IPS DF 4.7 (cell line): ENCODE results near the gene CYTL1.
"Not testable (repeated sequence)": the region's sequence is repeated elsewhere in the genome, so short reads cannot be mapped to it uniquely, and the experiment has no call there.

Experiments used
- DNase-seq: peaks from one replicate; pipeline ENCODE4 v3.0.0-alpha.2; 2013; ENCODE audit warnings: low spot score; ENCODE audit errors: extremely low read depth

The CYTL1 gene

DNA sequence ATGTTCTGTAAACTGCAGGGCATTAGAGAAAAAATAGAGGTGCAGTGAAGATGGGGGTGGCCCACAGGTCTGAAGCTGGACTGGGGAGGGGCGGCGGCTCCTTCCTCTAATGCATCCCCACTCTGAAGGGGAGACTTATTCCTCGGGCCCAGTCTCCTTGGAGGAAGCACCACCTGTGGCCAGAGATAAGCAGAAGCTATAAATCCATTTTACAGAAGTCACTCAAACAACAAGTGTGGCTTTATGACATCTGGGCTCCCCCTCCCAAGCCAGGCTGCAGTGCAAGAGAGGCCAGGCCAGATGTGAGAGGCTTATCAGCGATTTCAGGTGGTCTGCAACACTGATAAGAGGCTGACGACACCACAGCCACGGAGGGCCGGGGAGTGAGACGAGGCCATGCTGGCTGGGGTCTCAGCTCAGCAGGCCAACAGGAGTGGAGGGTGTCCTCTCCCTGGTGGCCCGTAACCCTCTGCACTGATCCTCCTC, 15.8 kb downstream of the CYTL1 start:
- DNase-seq = no peak

DNA sequence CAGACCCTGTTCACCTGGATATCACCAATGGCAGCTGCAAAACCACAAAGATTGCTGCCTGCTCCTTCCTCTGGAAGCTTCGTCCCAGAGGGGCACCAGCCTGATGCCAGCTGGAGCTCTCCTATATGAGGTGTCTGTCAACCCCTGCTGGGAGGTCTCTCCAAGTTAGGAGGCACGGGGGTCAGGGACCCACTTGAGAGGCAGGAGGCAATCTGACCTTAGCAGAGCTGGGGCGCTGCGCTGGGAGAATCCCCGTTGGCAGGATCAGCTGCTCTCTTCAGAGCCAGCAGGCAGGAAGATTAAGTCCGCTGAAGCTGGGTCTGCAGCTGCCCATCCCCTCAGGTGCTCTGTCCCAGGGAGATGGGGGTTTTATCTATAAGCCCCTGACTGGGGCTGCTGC, 17.6 kb downstream of the CYTL1 start:
- not testable (repeated sequence) for DNase-seq

DNA sequence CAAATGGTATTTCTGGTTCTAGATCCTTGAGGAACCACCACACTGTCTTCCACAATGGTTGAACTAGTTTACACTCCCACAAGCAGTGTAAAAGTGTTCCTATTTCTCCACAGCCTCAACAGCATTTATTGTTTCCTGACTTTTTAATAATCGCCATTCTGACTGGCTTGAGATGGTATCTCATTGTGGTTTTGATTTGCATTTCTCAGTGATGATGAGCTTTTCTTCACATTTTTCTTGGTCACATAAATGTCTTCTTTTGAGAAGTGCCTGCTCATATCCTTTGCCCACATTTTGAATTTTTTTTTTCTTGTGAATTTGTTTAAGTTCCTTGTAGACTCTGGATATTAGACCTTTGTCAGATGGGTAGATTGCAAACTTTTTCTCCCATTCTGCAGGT, 22.3 kb downstream of the CYTL1 start:
- DNase-seq = not testable (repeated sequence)

DNA sequence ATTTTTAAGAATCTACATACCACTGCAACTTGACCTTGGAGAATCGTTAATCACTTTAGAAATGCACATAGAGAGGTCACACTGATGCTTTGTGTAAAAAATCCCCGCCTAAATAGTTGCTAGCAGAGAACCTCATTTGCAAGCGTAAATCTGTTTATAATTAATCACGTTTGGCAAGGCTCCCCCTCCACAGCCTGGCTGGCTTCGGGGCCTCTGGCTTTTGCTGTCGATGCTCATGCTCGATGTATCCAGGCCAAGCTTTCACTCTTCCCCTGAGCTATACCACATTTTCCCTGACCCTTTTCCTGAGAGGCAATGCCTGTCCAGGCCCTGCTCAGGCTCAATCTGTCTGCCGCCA, 23.4 kb downstream of the CYTL1 start:
- no peak for DNase-seq

DNA sequence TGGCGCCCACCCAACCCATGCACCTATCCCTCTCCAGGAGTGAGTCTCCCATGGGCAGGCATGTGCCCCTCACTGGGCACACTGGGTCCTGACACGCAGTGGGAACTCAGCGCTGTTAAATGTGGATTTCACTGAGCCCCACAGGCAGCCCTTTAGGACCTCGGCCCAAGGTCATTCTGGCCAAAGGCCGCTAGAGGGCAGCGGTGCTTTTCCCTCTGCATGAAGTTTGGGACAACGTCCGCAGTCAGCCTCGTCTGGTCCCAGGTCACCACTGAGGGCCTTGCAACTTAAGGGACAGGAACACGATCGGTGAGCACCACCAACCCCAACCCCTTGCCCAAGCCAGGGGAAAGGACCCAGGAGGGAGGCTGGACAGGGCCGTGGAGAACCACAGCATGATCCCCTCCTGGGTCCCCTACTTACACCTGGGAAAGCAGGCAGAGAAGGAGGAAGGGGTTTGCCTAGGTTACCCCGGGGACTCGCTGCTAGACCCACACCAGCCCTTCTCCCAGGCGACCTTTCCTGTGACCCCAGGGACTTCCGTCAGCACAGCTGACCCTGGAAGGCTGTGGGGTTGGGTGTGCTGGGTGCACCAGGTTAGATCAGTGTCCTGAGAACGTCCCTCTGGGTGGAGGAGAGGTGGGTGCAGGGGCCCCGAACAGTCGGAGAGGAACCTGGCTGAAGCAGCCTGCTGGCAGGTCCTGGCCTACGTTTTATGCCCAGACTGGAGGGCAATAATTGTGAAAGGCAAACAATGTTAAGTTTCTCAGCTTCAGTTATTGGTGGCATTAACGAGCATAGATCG, 24.0 kb downstream of the CYTL1 start:
- peak; percentile 53 for DNase-seq

DNA sequence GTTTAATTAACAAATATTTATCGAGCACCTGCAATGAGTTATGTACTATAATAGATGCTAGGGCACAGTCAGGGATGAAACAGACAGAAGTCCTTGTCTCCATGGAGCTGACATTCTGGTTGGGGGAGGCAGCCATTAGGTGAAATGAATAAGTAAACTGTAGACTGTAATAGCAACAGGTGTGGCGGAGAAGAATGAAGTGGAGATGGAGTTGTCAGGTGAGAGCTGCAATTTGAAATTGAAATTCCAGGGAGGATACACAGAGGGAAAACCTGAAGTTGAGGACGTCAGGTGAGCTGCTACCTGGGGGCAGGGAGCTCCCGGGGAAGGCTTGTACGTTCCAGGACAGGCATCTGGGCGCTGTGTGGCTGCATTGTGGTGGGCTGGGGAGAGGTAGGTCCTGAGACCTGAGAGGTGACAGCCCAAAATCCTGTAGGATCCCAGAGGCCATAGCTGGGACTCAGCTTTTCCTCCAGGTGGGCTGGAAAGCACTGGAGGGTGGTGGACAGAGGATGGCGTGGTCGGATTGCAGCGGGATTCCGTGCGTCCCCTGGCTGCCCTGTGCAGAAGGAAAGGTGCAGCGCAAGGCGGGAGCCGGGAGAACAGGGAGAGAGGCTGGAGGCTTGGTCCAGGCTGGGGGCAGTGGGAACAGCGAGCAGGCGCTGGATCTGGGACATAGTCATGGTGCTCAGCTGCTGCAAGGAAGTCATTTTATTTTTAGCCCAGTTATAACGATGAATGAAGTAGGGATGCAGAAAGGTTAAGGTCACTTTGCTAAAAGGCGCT, 24.8 kb downstream of the CYTL1 start:
- no peak for DNase-seq

DNA sequence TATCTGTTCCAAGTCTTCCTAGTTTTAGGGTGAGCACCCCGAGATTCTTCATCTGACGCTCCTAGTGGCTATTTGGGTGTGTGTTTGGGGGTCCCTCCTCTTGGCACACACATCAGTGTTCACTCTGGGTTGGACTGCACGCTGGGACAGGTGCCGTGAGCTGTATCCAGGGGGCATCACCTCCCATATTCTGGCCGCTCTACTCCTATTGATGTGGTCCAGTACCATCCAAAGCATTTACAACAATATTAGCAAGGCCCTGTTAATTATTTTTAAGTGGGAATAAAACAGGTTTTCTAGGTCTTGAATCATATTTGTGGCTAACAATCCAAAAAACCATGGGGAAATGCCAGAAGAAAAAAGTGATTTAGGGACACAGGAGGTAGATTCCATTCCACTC, 26.4 kb downstream of the CYTL1 start:
- no peak for DNase-seq

DNA sequence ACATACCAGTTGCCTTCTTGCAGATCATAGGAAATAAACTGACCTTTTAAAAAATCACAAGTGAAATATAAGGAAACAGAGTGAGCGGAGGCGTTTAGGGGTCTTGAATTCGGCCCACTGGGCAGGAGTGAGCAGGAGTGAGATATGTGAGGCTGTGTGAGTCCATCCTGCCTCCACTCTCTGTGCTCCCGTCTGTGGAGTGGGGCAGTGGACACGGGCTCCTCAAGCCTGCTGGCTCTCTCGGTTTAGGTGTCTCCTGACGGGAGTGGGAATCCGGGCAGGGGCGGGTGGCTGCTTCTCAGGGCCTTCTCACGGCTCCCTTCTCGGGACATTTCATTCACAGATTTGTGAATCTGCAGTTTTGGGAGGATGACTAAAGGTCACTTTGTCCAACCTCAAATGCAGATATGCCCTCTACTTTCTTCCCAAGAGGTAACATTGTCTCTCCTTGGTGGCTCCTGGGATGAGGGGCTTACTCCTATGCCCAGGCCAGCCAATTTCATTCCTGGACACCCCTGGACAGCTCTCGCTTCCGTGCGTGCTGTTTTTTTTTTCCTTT, 27.6 kb downstream of the CYTL1 start:
- DNase-seq = no peak

DNA sequence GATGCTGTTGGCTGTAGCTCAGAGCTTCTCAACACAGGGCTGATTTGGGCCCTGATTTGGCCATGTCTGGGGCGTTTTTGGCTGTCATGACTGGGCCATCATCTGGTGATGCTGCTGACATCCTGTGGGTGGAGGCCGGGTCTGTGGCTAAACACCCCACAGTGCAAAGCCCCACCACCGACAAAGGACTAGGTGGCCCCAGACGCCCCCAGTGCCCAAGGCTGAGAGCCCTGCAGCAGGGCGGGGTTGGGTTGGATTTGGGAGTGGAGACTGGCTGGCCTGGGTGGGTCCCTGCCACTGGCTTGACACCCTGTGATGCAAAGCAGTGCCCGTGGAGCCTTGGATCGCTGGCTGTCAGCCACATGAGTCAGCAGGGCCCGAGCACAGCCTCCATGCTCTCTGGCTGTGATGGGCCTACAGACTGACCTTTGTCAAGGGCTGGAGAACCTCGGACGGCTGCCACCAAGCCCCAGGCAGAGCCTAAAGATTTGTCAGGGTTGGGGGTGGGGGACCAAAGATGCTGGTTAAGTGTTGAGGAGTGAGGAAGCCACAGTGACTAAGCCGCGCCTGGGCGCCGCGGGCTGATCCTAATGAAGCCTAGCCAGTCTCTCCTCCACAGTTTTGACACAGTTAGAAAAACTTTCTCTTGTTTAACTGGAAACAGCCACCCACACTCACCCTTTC, 28.3 kb downstream of the CYTL1 start:
- no peak for DNase-seq

DNA sequence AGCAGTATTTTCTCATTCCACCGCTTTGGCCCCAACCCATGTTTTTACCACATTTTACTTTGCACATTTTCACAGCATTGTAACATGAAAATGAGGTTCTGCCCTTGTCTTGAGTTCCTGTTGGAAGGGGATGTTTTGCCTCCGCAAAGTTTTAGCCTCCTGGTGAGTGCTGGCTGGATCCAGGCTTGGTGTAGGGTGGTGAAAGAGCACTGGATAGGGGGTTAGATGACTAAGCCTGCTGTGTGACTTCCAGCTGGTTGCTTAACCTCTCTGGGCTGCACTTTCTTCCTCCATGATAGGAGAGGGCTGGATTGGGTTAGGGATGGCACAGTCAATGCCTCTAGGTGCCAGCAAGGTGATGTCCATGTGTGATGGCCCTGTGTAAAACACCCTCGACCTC, 28.9 kb downstream of the CYTL1 start:
- DNase-seq = no peak

DNA sequence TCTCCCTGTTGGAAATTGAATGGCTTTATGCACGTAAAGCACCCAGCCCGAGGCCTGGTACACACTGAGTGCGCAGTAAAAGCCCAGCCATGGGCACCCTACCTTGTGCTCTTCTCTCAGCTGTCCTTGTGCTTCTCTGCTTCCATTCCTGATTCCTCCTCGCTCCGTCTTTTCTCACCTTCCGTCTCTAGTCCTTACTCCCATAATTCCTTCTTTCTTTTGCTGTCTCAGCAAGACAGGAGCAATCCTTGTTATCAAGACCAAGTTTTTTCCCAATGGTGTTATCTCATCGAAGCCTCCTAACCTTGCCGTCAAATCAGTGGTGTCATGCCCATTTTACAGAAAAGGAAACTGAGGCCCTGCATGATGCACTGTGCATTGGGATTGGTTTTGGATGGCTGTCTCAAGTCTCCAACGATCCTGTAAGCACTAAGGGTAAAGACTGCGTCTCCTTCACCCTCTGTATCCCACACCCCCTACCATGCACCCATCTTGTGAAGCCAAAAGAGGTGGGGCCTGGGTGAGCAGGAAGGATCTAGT, 30.1 kb downstream of the CYTL1 start:
- DNase-seq = no peak

DNA sequence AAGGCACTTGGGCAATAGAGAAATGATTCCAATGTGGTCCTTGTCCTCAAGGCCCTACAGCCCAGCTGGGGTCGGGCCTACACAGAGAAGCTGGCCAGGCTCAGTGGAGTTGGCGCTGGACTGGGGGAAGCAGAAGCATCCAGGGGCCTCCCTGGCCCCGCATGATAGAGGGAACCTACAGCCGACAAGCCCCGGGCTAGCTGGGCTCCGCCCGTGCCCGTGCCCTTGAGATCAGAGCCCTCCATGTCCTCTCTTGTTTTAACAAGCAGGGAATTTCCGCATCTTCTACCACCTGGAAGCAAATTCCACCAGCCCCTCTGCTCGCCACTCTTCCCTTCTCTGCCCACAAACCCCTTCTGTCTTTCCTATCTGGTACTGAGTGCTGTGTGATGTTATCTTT, 31.6 kb downstream of the CYTL1 start:
- DNase-seq = no peak

DNA sequence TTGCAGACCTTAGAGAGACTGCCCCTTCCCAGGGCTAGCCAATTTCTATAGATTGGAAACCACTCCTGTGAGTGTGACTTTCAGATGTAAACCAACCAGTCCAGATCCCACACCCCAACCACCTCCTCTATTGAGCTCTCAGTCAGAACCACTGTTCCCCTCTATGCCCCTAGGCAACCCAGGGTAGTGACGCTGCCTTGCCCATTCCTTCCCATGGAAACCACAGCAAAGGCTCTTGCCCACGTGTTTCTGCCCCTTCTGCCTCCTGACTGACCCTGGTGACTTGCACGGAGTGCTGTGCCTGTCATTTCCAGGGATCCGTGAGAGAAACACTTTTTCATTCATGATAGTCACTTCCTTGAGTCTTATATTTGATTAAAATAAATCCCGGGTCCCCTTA, 32.4 kb downstream of the CYTL1 start:
- no peak for DNase-seq

DNA sequence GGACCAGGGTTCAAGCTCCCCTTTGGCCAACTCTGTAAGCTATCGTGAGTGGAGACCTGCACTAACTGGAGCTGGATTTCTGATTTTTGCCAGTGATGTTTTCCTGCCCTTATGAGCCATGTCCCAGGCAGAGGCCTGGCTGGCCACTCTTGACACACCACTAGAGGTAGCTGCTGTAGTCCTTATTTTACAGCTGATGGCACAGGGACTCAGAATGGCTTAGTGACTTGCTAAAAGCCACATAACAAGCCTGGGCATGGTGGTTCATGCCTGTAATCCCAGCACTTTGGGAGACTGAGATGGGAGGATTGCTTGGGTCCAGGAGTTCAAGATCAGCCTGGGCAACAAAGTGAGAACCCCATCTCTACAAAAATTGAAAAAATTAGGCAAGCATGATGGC, 33.4 kb downstream of the CYTL1 start:
- DNase-seq = no peak

DNA sequence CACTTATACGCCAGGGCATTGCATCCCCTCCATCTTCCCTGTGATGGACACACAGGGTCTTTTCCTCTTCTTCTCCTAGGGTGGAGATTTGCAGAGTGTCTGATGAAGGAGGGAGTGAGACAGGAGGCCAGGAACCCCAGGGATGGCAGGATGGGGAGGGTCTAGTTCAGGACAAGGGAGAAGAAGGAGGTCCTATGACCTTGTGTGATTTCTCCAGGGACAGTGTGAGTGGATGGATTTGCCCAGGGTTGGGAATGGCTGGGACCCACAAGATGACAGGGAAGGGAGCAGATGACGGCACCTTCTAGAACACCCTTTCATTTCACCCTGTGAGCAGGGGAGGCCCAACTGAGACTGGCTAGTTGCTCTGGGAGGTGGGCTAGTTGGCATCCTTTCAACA, 34.2 kb downstream of the CYTL1 start:
- DNase-seq = no peak

DNA sequence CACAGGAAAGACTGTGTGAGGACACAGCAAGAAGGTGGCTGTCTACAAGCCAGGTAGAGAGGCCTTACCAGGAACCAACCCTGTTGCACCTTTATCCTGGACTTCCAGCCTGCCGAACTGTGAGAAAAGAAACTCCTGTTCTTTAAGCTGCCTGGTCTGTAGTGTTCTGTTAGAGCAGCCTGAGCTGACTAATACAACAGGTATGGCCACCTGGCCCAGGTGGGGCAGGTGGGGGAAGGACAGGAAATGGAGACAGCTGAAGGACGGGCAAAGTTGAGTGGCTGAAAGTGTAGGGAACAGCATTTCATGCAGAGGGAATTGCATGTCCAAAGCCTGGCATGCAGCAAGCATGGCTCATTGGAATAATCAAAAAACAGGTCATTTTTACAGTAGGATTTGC, 35.1 kb downstream of the CYTL1 start:
- DNase-seq = no peak

DNA sequence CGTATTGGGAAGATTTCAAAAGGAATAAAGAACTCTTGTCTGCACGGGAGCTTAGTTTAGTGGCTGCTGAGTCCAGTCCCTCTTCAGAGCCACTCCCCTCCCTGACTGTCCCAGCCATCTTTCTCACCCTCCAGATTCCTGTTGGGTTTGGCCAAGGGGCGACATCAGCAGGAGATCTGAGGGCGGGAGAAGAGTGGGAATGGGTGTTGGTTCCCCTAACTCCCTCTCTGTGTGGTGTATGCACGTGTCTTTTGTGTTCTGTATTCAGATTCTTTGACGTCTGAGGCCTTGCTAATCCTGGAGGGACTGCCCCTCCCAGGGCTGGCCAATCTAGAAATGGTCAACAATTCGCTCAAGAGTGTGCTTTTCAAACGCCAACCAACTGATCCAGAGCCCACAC, 37.4 kb downstream of the CYTL1 start:
- no peak for DNase-seq

DNA sequence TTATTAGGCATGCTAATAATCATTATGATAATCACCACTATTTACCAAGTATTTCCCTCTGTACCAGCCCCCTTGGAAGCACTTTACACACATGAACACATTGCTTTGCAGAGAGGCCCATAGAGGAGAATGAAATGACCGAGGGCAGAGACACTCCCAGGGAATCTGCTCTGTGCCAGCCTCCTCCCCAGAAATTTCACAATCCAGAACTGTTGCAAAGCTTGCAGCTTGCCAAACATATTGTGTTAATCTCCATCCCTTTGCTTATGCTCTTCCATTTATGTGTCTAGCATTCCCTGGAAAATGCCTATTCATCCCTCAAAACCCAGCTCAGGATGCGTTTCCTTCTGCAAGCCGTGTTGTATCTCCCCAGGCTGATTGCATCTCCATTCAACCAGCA, 37.8 kb downstream of the CYTL1 start:
- DNase-seq = no peak

DNA sequence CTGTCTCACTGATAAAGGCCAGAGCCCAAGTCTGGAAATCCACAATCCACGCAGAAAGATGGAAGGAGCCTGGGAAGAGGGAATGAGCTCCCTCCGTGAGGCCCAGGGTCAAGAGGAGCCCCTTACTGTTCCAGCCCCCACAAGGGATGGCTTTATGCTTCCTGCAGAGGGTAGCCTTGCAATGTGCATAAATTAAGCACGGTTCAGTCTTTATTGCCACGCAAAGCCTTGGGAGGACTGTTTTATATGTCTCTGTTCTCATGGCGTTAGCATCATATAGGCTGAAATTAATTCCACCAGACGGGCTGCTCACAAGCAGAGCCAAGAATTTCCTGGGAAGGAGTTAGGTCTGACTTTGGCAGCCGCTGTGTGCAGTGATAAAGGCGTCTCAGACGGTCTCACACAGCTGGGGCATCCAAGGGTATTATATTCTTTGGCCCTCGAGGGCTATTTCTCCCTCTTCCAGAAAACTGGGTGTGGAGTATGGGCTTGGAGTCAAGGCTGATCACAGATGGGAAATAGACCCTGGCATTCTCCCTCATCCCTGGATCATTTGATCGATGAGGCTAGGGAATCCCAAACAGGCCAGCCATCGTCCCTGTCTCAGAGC, 38.5 kb downstream of the CYTL1 start:
- DNase-seq = no peak

DNA sequence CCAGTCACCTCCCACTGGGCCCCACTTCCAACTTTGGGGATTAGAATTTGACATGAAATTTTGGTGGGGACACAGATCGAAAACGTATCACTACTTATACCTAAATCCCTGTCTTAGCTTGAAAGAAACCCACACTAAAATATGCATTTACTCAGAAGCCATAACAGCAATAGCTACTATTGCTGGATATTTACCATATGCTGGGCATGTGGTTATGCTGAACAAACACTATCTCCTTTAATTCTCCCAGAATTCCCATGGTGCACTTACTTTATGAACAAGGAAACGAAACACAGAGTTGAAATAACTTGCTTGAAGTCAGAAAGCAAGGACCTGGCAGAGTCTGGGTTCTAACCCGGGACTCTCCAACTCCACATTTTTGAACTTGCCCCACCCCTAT, 39.3 kb downstream of the CYTL1 start:
- no peak for DNase-seq

DNA sequence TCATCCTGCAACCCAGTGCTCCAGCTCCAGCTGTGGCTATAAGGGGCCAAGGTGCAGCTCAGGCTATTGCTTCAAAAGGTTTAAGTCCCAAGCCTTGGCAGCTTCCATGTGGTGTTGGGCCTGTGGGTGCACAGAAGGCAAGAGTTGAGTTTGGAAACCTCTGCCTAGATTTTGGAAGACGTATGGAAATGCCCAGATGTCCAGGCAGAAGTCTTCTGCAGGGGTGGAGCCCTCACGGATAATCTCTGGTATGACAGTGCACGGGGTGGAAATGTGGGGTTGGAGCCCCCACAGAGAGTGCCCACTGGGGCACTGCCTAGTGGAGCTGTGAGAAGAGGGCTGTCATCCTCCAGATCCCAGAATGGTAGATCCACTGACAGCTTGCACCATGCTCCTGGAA, 44.5 kb downstream of the CYTL1 start:
- DNase-seq = no peak
